ENCODE data around the gene PLXNA1. TPM values are rescaled to one million over a fixed set of nuclear protein-coding genes. Genes with fewer than 3 reads are reported as not detected.

The PLXNA1 gene
- total and polyA plus RNA-seq, 10 of the 15 experiments (the other 5 are each of a cell fraction or from before 2014, with no cell fraction given), result 0.03 to 16.4 (median 2.5) TPM

DNA sequence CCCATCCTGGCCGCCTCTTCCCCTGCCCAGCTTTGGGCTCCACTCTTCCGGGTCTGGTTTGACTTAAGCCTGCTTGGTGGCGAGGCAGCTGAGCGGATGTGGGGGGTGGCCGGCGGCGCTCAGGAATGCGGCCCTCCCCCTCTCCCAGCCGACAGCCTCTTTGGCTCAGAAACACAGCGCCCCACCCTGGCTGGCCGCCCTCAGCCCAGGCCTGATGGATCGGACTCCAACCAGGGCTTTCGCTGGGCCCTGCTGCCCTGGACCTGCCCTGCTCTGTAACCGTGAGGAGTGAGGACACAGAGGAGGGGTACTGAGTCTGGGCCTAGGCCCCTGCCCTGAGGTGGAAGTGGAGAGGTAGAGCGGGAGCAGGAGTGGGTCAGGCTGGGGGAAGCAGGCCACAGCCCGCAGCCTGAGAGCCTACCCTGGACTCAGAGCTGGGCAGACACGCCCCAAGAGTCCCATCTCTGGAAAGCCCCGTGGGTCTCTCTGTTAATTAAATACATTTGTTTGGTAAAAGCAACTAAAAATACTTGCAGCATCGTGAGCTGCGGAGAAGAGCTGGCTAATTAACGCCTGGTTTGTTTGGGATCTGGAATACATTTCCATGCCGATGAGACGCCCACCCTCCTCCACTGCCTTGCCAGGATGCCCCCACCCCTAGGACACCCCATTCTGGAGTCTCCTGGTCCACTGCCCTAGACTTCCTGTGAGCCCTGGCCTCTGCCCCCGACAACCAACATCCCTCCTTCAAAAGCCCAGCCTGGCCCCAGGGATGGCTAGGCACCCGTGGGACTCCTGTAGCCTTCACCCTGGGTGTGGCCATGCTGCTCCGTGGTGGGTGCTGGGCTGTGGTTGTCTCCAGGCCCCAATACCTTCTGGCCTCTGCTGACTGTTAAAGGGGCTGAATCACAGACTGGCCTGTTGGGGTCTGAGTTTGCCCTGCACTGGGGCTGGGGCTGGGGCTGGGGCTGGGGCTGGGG is 19.6 kb downstream of the PLXNA1 start (continued):
- TF ChIP-seq, protein P1, sequence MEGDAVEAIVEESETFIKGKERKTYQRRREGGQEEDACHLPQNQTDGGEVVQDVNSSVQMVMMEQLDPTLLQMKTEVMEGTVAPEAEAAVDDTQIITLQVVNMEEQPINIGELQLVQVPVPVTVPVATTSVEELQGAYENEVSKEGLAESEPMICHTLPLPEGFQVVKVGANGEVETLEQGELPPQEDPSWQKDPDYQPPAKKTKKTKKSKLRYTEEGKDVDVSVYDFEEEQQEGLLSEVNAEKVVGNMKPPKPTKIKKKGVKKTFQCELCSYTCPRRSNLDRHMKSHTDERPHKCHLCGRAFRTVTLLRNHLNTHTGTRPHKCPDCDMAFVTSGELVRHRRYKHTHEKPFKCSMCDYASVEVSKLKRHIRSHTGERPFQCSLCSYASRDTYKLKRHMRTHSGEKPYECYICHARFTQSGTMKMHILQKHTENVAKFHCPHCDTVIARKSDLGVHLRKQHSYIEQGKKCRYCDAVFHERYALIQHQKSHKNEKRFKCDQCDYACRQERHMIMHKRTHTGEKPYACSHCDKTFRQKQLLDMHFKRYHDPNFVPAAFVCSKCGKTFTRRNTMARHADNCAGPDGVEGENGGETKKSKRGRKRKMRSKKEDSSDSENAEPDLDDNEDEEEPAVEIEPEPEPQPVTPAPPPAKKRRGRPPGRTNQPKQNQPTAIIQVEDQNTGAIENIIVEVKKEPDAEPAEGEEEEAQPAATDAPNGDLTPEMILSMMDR (IDR thresholded peaks at IDR 0.05 in 2 of 3, conservative IDR thresholded peaks at IDR 0.05 in 1 of 3; ENCODE audit: control insufficient read depth in 2 of 3, extremely low read depth in 1 of 3, insufficient read depth in 1 of 3, low read depth in 3 of 3, low read length in 3 of 3), result peak in 2 of 3 experiments; percentile 21 to 25; a peak in 2 of 6 replicates
- TF ChIP-seq NR2F1 (conservative IDR thresholded peaks at IDR 0.05) (peak; percentile 6; the same call in 1 of the 2 replicates), MTA2 (IDR thresholded peaks at IDR 0.05; ENCODE audit: low read depth) (peak; percentile 72), USF2 (IDR thresholded peaks at IDR 0.05; ENCODE audit: borderline replicate concordance, low read depth, low read length) (no peak), DPF2 (IDR thresholded peaks at IDR 0.05) (0 out of 2 replicates have a peak, but pooled peaks have one; percentile 35), POLR2A (IDR thresholded peaks at IDR 0.05; ENCODE audit: low read depth, low read length) (peak; percentile 51; the same call in 1 of the 2 replicates), GATAD2B (conservative IDR thresholded peaks at IDR 0.05; ENCODE audit: low read depth) (peak; percentile 63; the same call in 1 of the 2 replicates), IKZF1 (conservative IDR thresholded peaks at IDR 0.05) (peak; percentile 56)
- TF ChIP-seq, protein P2, sequence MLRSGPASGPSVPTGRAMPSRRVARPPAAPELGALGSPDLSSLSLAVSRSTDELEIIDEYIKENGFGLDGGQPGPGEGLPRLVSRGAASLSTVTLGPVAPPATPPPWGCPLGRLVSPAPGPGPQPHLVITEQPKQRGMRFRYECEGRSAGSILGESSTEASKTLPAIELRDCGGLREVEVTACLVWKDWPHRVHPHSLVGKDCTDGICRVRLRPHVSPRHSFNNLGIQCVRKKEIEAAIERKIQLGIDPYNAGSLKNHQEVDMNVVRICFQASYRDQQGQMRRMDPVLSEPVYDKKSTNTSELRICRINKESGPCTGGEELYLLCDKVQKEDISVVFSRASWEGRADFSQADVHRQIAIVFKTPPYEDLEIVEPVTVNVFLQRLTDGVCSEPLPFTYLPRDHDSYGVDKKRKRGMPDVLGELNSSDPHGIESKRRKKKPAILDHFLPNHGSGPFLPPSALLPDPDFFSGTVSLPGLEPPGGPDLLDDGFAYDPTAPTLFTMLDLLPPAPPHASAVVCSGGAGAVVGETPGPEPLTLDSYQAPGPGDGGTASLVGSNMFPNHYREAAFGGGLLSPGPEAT (IDR thresholded peaks at IDR 0.05; ENCODE audit: low read depth), result 0 out of 2 replicates have a peak, but pooled peaks have one; percentile 13
